ENCODE data around the gene ITPR2.

DNA sequence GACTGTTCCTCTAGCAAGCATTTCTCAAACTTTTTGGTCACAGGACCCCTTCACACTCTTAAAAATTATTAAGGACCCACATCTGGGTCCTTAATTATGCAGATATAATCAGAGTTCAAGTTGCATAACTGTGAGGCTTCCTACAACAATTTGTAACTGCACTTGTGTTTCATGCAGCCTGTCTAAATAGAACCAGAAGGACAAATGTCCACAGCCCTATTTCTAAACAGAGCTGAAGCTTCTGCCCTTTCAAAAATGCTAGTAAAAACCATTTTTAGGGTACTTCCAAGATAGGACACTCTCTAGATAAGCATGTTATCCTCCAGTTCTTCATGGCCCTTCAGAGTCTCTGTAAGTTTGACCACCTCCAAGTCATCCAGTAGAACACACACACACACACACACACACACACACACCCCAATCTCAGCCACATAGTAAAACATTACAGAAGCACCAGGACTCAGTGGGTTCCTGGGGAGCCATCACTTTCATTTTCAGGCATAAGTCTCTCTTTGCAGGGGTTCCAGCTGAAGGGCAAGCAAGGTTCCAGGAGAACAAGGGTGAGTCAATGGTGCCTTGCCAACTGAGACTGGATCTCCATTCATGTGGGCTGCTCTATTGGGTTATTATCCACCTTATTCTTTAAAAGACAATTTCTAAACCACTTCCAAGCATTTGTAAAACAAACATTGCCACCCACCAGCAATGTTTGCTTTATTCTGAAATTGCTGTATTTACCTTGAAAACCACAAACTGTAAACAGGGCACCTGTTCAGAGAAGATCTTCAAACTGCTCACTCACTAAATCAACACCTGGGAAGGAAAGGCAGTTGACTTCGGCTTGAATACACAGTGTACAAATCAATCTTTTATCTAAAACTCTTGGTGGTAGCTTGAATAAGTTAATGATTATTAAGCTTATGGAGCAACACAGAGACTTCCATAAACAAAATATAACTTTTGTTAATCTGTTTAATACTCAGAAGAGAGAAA is 64.1 kb downstream of the ITPR2 start:
- TF ChIP-seq FOXA1 (IDR thresholded peaks at IDR 0.05) = no peak
- TF ChIP-seq FOXM1 (IDR thresholded peaks at IDR 0.05; ENCODE audit: borderline replicate concordance) = no peak
- TF ChIP-seq SP1 (IDR thresholded peaks at IDR 0.05) = no peak
